ENCODE results near the gene CACNA2D3.

The CACNA2D3 gene

GRCh38 chr3:54580453-54580852 lies 458.1 kb downstream of the CACNA2D3 start:
- TF ChIP-seq CTCF (IDR thresholded peaks at IDR 0.05; ENCODE audit: low read depth, low read length), result no peak
- no peak overlapping the region for H3K4me3 ChIP-seq (ENCODE audit: low read depth, low read length)
- in situ Hi-C loops (cut with HindIII; ENCODE audit: low sequenced_read_pairs), result no loop called here
- DNase-seq (ENCODE audit: low read depth, low spot score), result no peak

- DNase-seq (ENCODE audit: low read depth, low spot score), result no peak
- in situ Hi-C loops (cut with HindIII; ENCODE audit: low sequenced_read_pairs), result no loop called here
- TF ChIP-seq CTCF (IDR thresholded peaks at IDR 0.05; ENCODE audit: low read depth, low read length), result no peak
- no peak overlapping the region for H3K4me3 ChIP-seq (ENCODE audit: low read depth, low read length)
Observed at GRCh38 chr3:54582424-54582823, 460.1 kb downstream of the CACNA2D3 start.

- no peak for DNase-seq (ENCODE audit: low read depth, low spot score)
- TF ChIP-seq CTCF (IDR thresholded peaks at IDR 0.05; ENCODE audit: low read depth, low read length), result no peak
- no peak overlapping the region for H3K4me3 ChIP-seq (ENCODE audit: low read depth, low read length)
- in situ Hi-C loops (cut with HindIII; ENCODE audit: low sequenced_read_pairs), result no loop called here
Observed at GRCh38 chr3:54591157-54591556, 468.8 kb downstream of the CACNA2D3 start.

DNA sequence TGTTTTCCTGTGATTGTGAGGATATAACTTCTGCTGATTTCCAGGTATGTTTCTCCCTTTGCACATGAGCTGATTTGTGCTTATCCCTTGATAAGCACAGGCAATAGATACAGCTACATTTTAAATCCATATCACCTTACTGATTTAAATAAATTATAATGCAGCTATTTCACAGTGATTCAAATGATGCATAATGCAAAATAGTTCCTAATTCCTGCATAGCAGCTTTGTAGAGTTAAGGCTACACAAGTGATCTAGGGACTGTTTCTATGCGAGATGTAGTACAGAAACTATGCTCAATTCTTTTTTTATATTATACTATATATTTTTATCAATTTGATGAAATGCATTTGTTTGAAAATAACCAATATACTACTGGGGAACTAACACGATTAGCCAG lies 471.3 kb downstream of the CACNA2D3 start:
- no peak for DNase-seq (ENCODE audit: low read depth, low spot score)
- no peak overlapping the region for H3K4me3 ChIP-seq (ENCODE audit: low read depth, low read length)
- in situ Hi-C loops (cut with HindIII; ENCODE audit: low sequenced_read_pairs), result no loop called here
- no peak for TF ChIP-seq CTCF (IDR thresholded peaks at IDR 0.05; ENCODE audit: low read depth, low read length)

GRCh38 chr3:54596087-54596486 lies 473.7 kb downstream of the CACNA2D3 start:
- in situ Hi-C loops (cut with HindIII; ENCODE audit: low sequenced_read_pairs), result no loop called here
- no peak for DNase-seq (ENCODE audit: low read depth, low spot score)
- TF ChIP-seq CTCF (IDR thresholded peaks at IDR 0.05; ENCODE audit: low read depth, low read length), result no peak
- no peak overlapping the region for H3K4me3 ChIP-seq (ENCODE audit: low read depth, low read length)

- H3K4me3 ChIP-seq (ENCODE audit: low read depth, low read length), result no peak overlapping the region
- in situ Hi-C loops (cut with HindIII; ENCODE audit: low sequenced_read_pairs), result no loop called here
- no peak for DNase-seq (ENCODE audit: low read depth, low spot score)
- no peak for TF ChIP-seq CTCF (IDR thresholded peaks at IDR 0.05; ENCODE audit: low read depth, low read length)
Observed at GRCh38 chr3:54599716-54600115, 477.4 kb downstream of the CACNA2D3 start.
